GM10847 (cell line): Measurements from ENCODE around the gene IGDCC3.

Source experiments
- POLR2A ChIP-seq: IDR thresholded peaks from 2 replicates; pipeline ENCODE4 v1.6.1; 2011; ENCODE audit not compliant: insufficient read length; ENCODE audit errors: extremely low read depth

Gene IGDCC3

DNA sequence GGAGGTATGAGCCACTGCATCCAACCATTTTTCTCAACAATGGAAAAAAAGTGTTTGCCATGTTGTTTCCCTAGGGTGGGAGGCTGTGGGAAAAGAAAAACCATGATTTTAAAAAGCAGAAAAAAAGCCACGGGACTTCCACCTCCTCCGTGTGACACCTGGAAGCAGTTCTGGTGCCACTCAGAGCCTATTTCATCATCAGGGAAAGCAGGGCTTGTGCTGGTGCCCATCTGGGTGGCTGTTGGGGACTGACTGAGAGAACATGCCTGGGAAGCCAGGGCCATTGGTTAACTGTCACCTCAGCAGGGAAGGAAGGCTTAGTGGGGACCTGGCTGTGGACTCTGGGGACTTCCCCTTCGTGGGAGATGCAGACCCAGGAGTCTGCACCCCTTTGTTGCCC, 66.0 kb downstream of the IGDCC3 start:
- TF ChIP-seq POLR2A: no peak

DNA sequence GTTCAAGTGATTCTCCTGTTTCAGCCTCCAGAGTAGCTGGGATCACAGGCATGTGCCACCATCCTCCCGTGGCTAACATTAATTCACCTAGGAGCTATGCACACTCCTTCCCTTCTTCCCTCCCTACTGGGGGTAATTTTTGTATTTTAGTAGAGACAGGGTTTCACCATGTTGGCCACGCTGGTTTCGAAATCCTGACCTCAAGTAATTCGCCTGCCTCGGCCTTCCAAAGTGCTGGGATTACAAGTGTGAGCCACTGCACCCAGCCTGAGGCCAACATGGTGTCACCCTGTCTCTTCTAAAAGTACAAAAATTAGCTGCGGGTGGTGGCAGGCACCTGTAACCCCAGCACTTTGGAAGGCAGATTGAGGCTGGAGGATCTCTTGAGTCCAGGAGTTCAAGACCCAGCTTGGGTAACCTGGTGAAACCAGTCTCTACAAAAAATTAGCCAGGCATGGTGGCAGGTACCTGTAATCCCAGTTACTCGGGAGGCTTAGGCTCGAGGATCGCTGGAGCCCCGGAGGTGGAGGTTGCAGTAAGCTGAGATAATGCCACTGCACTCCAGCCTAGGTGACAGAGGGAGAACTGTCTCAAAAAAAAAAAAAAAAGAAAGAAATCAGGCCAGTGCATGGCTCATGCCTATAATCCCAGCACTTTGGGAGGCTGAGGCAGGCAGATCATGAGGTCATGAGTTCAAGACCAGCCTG, 67.2 kb downstream of the IGDCC3 start:
- no peak for TF ChIP-seq POLR2A

DNA sequence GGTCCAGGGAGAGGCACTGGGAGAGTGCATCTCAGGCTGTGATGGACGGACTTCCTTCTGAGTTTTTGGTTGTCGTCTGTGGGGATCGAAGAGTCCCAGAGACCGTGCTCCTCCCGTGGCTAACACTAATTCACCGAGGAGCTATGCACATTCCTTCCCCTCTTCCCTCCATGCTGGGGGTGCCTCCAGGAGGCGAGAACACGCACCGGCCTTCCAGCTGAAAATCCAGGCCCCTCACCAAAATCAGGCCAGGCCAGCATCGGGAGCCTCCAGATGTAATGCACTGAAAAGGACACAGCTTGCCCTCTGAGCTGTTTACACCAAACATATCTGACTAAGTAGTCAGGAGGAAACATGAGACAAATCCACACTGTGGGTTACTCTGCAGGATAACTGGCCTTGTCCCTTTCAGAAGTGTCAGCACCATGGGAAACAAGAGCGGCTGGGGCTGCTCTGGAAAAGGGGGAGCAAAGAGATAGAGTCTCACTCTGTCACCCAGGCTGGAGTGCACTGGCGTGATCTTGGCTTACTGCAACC, 67.9 kb downstream of the IGDCC3 start:
- TF ChIP-seq POLR2A: no peak

DNA sequence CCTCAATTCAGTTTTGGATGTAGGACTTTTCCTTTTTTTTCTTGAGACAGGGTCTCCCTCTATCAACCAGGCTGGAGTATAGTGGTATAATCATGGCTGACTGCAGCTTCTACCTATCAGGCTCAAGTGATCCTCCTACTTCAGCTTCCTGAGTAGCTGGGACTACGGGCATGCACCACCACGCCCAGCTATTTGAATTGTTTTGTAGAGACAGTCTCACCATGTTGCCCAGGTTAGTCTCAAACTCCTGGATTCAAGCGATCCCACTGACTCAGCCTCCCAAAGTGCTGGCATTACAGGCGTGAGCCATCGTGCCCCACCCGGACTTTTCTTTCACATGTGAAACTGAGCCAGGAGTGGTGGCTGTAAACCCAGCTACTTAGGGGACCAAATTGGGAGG, 69.8 kb downstream of the IGDCC3 start:
- TF ChIP-seq POLR2A: no peak

DNA sequence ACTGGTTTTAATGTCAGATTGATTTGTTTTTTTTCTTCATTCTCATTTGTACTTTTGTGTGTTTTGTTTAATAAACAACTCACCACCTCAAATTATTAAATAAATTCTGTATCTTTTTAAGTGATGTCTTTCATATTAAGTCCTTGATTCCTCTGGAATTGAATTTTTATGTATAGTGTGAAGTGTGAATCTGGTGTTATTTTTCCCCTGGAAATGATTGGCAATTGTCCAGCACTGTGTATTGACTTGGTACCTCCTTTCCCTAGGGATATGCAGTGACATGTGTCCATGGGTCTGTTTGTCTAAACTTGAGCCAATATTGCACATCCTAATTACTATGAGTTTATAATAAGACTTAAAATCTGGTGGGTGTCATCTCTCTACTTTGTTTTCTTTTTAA, 71.3 kb downstream of the IGDCC3 start:
- TF ChIP-seq POLR2A: no peak

DNA sequence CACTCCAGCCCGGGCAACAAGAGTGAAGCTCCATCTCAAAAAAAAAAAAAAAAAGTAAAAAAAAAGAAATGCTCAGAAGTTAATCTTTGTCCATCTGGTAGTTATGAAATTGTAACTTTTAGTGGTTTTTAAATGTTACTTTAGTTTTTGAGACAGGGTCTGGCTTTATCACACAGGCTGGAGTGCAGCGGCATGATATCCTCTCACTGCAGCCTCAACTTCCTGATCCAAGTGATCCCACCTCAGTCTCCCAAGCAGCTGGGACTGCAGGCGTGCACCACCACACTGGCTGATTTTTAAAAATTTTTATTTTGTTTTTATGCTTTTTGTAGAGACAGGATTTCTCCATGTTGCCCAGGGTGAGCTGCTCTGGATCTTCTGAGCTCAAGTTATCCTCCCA, 72.0 kb downstream of the IGDCC3 start:
- TF ChIP-seq POLR2A: no peak

DNA sequence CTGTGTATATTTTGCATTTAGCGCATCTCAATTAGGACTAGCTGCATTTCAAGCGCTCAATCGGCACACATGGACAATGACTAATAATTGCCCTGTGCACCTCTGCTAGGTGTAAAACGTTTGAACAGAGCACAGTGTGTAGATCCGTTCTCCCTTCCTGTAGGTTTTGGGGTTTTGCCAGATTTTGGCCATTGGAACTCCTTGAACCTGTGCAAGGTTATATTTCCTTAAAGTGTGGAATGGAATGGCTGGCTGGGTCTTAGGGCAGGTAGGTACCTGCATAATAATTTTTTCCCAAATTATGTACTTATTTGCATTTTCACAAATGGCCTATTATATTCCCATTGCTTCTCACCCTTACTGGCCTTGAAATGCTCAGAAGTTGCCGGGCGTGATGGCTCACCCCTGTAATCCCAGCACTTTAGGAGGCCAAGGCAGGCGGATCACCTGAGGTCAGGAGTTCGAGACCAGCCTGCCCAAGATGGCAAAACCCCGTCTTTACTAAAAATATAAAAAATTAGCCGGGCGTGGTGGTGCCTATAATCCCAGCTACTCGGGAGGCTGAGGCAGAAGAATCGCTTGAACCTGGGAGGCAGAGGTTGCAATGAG, 72.5 kb downstream of the IGDCC3 start:
- no peak for TF ChIP-seq POLR2A

DNA sequence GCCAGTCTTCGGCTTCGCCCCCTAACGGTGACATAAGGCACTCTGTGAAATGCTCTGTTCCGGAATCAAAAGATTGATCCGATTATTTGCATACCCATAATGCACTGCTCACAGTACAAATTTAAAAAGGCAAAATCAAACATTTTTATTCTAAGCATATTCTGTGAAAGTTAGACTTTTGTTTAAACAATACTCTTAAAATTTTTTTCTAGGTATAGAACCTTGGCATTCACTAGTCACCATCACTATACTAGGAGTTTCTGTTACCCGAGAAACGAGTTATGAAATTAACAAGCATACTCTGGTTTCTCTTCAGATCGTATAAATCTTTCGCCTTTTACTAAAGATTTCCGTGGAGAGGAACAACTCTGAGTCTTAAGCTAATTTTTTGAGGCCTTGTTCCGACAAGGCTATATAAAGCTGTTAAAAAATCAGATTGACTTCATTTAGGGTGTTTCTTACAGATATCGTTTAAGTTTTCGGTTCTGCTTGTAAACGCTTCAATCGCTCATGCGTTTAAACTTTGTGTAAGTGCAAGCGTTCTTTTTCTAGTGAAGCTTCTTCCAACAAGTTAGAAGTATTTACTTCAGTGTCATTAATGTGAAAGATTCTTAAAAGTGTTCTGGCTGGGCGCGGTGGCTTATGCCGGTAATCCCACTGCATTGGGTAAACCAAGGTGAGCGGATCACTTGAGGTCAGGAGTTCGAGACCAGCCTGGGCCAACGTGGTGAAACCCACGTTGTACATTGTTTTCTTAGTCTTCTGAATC, 73.2 kb downstream of the IGDCC3 start, which contains the start of gene RNU5B-1:
Gene RNU5B-1 (plus strand): TSS at position 297 of the 769 bp plus-strand sequence.
- peak; percentile 92 for TF ChIP-seq POLR2A

DNA sequence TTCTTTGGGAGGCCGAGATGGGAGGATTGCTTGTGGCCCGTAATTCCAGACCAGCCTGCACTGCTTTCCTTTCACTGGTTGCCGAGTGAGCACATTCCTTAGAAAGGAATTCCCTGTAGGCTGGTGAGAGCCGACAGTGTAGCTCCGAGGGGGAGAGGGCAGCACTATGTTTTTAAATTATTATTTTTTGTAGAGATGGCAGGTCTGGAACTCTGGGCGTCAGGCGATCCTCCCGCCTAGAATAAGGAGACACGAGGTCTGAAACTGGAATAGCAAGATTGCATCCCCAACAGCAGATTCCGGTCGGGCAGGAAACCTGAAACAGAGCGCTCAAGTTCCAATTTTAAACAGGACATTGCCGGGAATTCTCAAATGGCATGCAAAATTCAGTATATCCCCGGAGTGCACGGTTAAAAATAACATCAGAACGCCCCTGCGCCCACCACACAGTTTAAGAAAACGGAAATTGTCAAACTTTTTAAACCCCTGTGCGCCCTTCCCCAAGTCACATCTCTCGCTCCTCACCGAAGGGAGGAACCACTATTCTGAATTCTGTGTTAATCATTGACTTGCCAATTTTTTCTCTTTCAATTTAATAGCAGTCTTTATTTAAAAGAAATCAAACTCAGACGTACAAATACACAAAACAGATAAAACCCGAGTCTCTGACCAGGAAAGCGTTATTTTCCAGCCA, 74.0 kb downstream of the IGDCC3 start:
- TF ChIP-seq POLR2A: no peak

DNA sequence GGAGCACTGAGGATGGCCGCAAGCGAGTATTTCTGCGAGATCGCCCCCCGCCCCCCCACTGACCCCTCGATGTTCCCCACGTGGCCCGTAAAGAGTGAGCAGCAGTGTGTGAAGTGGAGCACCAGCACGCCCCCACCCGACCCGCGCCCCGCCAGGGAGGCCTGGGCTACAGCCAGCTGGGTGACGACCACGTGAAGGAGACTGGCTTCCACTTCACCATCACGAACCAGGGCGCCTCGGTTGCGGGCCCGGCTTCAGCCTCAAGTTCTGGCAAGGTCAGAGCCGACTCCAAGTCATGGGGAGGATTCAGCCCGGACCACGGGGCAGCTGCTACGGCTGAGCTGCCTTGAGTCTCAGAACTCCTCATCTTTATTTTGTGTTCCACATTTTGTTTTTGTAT, 75.7 kb downstream of the IGDCC3 start:
- TF ChIP-seq POLR2A: no peak

DNA sequence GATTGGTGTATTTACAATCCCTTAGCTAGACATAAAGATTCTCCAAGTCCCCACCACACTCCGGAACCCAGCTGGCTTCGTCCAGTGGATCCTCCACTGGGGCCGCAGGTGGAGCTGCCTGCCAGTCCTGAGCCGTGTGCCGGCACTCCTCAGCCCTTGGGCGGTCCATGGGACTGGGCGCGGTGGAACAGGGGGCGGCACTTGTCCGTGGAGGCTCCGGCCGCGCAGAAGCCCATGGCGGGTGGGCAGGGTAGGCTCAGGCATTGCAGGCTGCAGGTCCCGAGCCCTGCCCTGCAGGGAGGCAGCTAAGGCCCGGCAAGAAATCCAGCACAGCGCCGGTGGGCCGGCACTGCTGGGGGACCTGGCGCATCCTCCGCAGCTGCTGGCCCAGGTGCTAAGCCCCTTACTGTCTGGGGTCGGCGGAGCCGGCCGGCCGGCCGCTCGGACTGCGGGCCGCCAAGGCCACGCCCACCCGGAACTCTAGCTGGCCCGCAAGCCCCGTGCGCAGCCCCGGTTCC, 76.8 kb downstream of the IGDCC3 start:
- TF ChIP-seq POLR2A: no peak

DNA sequence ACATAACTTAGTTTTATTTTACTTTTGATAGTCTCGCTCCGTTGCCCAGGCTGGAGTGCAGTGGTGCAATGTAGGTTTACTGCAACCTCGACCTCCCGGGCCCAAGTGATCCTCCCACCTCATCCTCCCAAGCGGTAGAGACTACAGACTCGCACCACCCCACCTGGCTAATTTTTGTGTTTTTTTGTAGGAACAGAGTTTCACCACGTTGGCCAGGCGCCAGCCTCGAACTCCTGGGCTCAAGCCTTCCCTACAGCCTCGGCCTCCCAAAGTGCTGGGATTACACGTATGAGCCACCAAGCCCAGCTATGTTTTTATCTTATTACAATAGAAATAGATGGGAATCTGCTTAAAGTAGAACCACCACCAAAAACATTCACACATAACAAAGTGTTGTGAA, 79.1 kb downstream of the IGDCC3 start:
- TF ChIP-seq POLR2A: no peak

DNA sequence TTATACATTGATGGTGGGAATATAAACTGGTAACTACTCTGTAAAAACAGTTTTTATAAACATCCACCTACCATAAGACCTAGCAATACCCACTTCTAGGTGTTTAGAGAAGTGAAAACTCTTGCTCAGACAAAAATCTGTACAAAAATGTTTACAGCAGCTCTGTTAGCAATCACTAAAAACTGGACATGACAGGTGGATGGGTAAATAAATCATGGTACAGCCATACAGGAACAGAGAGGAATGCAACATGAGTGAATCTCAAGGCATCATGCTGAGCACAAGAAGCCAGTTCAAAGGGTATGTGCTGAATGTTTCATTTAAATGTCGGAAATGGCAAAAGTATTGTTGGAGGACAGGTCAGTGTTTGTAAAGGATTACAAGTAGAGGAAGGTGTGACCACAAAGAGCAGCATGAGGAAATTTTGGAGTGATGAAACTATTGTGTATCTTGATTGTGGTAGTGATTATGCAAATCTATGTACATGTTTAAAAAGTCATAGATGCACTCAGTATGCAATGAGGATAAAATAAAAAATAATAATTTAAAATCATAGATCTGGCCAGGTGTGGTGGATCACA, 84.8 kb downstream of the IGDCC3 start:
- TF ChIP-seq POLR2A: no peak

DNA sequence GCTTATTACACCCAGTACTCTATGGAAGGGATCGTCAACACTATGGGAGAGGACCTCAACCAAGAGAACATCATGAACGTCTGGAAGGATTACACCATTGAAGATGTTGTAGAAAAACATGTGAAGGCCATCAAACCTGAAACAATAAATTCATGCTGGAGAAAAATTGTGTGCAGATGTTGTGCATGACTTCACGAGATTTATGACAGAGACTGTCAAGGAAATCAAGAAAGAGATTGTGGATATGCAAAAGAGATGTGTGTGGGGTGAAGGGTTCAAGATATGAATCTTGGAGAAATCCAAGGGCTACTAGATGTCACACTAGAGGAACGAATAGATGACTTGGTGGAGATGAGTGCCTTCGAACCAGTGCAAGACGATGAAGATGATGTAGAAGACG, 87.6 kb downstream of the IGDCC3 start:
- no peak for TF ChIP-seq POLR2A
